GM12878 (cell line): ENCODE measurements around the gene MYO18B. TPM values are rescaled to one million over a fixed set of nuclear protein-coding genes. Genes with fewer than 3 reads are reported as not detected.

Experiments
- ATAC-seq: fragments of 200-7000 bp; cut with Tn5 transposase; 3 replicates; pipeline ENCODE4 v1.9.1; 2020; ENCODE audit warnings: mild to moderate bottlenecking, moderate library complexity
- BruUV-seq: library from RNA; stranded (reverse); fragments of 400-500 nt; replicated peaks from 2 replicates; lab custom pipeline; 2021; lab: Mats Ljungman, UMichigan
- CTCF ChIA-PET: fragments of 300-600 bp; sonication (Branson Sonifier 250); formaldehyde crosslinking; extraction: SDS; loops from one replicate; lab custom pipeline; 2021; ENCODE audit warnings: inconsistent platforms; lab: Yijun Ruan, JAX
- POLR2A ChIA-PET: fragments of 350-600 bp; formaldehyde crosslinking; extraction: SDS; loops from one replicate; lab custom pipeline; 2021; ENCODE audit warnings: inconsistent platforms; lab: Charles Lee
- RAD21 ChIA-PET: fragments of 300-600 bp; sonication (Branson Sonifier 250); formaldehyde crosslinking; loops from one replicate; lab custom pipeline; 2023; ENCODE audit warnings: antibody characterized with exemption; ENCODE audit not compliant: unreplicated experiment; lab: Charles Lee
- SMC1A ChIA-PET: fragments of 300-600 bp; sonication (Branson Sonifier 250); formaldehyde crosslinking; loops from one replicate; lab custom pipeline; 2023; ENCODE audit not compliant: unreplicated experiment, uncharacterized antibody; lab: Charles Lee
- DNase-seq: peaks from one replicate; pipeline ENCODE4 v3.0.0-alpha.2; 2011; ENCODE audit warnings: low read depth, low spot score
- FAIRE-seq: peaks from 3 replicates; lab custom pipeline; 2011; peaks lifted over from hg19 to GRCh38; lab: Jason Lieb, UNC
- H2AFZ ChIP-seq: 2 replicates; pipeline ENCODE4 v1.6.0; 2011; ENCODE audit warnings: low read depth, low read length, control low read depth; ENCODE audit not compliant: control insufficient read depth
- H3K27ac ChIP-seq: 2 replicates; pipeline ENCODE4 v1.5.1; 2011; ENCODE audit warnings: control low read depth; ENCODE audit not compliant: control insufficient read depth, insufficient read depth
- H3K27me3 ChIP-seq, 2 experiments: replicated peaks in 1 of 2; 2 replicates each; pipeline versions ENCODE4 v1.6.0 to v1.6.1; 2011; ENCODE audit warnings: low read length in 1 of 2; ENCODE audit not compliant: control insufficient read depth in 2 of 2, insufficient read depth in 2 of 2
- H3K36me3 ChIP-seq, 2 experiments: 2 replicates each; pipeline ENCODE4 v1.5.1; 2011; ENCODE audit warnings: low read length in 1 of 2; ENCODE audit not compliant: control insufficient read depth in 2 of 2, insufficient read depth in 2 of 2
- H3K4me1 ChIP-seq: 2 replicates; pipeline ENCODE4 v1.6.1; 2011; ENCODE audit warnings: mild to moderate bottlenecking, low read length, moderate library complexity, mixed read lengths; ENCODE audit not compliant: control insufficient read depth, insufficient read depth
- H3K4me2 ChIP-seq: 2 replicates; pipeline ENCODE4 v1.6.0; 2011; ENCODE audit warnings: control low read depth; ENCODE audit not compliant: control insufficient read depth, insufficient read depth
- H3K4me3 ChIP-seq: fragments of 200-600 bp; sonication (generic); 2 replicates; pipeline ENCODE4 v1.5.1; 2016
- H3K79me2 ChIP-seq: 2 replicates; pipeline ENCODE4 v1.6.0; 2011; ENCODE audit warnings: low read length; ENCODE audit not compliant: control insufficient read depth, insufficient read depth
- H3K9ac ChIP-seq: 2 replicates; pipeline ENCODE4 v1.8.0; 2011; ENCODE audit warnings: low read length, control low read depth, mixed read lengths; ENCODE audit not compliant: control insufficient read depth, insufficient read depth
- H3K9me3 ChIP-seq: replicated peaks from 3 replicates; pipeline ENCODE4 v1.5.1; 2011; ENCODE audit warnings: mild to moderate bottlenecking, low read length; ENCODE audit not compliant: control insufficient read depth, insufficient read depth
- H4K20me1 ChIP-seq: 2 replicates; pipeline ENCODE4 v1.6.0; 2011; ENCODE audit not compliant: control insufficient read depth, insufficient read depth
- CREB1 ChIP-seq: IDR thresholded peaks from 2 replicates; pipeline ENCODE4 v1.6.1; 2012; ENCODE audit warnings: low read depth, mild to moderate bottlenecking, inconsistent platforms
- EZH2 ChIP-seq: IDR thresholded peaks from 2 replicates; pipeline ENCODE4 v1.6.1; 2012; ENCODE audit warnings: low read depth, mild to moderate bottlenecking, control low read depth, inconsistent platforms, low read length, borderline replicate concordance; ENCODE audit not compliant: control insufficient read depth
- NFIC ChIP-seq: IDR thresholded peaks from 2 replicates; pipeline ENCODE4 v1.6.1; 2012; ENCODE audit warnings: low read depth, mild to moderate bottlenecking, inconsistent platforms, low read length, moderate library complexity
- NFYB ChIP-seq: IDR thresholded peaks from 2 replicates; pipeline ENCODE4 v1.6.1; 2011; ENCODE audit warnings: low read depth, mild to moderate bottlenecking, low read length, improper control_type of control experiment, moderate library complexity; ENCODE audit not compliant: insufficient read depth
- NR2F1 ChIP-seq: fragments of 450-650 bp; conservative IDR thresholded peaks from 2 replicates; pipeline ENCODE4 v1.6.1; 2017; ENCODE audit warnings: mild to moderate bottlenecking
- POLR2AphosphoS2 ChIP-seq: IDR thresholded peaks from 2 replicates; pipeline ENCODE4 v1.6.1; 2011; ENCODE audit warnings: low read depth, mild to moderate bottlenecking, low read length, improper control_type of control experiment, moderate library complexity
- SIN3A ChIP-seq: IDR thresholded peaks from 2 replicates; pipeline ENCODE4 v1.6.1; 2012; ENCODE audit warnings: low read depth, low read length, improper control_type of control experiment
- SMAD1 ChIP-seq: fragments of 450-650 bp; IDR thresholded peaks from 2 replicates; pipeline ENCODE4 v1.6.1; 2018; ENCODE audit warnings: mild to moderate bottlenecking, low read depth; ENCODE audit not compliant: partially characterized antibody
- SMARCA5 ChIP-seq: fragments of 450-650 bp; IDR thresholded peaks from 2 replicates; pipeline ENCODE4 v1.6.1; 2017; ENCODE audit warnings: mild to moderate bottlenecking
- TCF7 ChIP-seq: IDR thresholded peaks from 2 replicates; pipeline ENCODE4 v1.6.1; 2014; ENCODE audit warnings: antibody characterized with exemption, borderline replicate concordance
- WGBS: methylation state at CpG from one replicate; pipeline ENCODE4 v1.1.6; 2016; ENCODE audit warnings: low lambda C conversion rate; ENCODE audit not compliant: insufficient replicate concordance, insufficient coverage; ENCODE audit errors: missing lambda C conversion rate; 5-methylcytosine and 5-hydroxymethylcytosine counted together
- in situ Hi-C: fragments of 300-500 bp; cut with MboI; formaldehyde crosslinking; loops from 9 replicates; pipeline ENCODE4 v1.14.3; 2018; ENCODE audit warnings: mixed read lengths
- intact Hi-C: fragments of 100-400 bp; cut with micrococcal nuclease; formaldehyde crosslinking; loops from one replicate; pipeline ENCODE4 v1.14.2; 2022; ENCODE audit not compliant: unreplicated experiment
- polyA plus RNA-seq, 11 experiments: library from polyadenylated mRNA; depleted of rRNA in 4 of 11; unstranded in 6 of 11; stranded (reverse) in 5 of 11; fragments of >200 nt; fragmentation: Nextera tagmentation in 4 of 11; fragmentation: Illumina TruSeq in 1 of 11; extraction: Ambion mirVana in 4 of 11; extraction: Trizol in 1 of 11; gene quantifications; 1 replicate in 1 of 11; 2 replicates in 10 of 11; pipeline versions ENCODE4 v1.2.1 to v1.2.3, GENCODE V29; 2011 to 2016; ENCODE audit warnings: inconsistent platforms in 2 of 11, missing spikeins in 2 of 11, low read depth in 1 of 11
- total RNA-seq, 4 experiments: library from RNA; depleted of rRNA in 3 of 4; stranded (reverse); fragments of >200 nt in 3 of 4; fragmentation: Illumina TruSeq in 1 of 4; extraction: Trizol in 1 of 4; gene quantifications; 2 replicates each; pipeline versions ENCODE4 v1.2.1 to v1.2.3, GENCODE V29; 2013 to 2021
- TF ChIP-seq, protein P1 (sequence below): fragments of 150-350 bp; IDR thresholded peaks from 2 replicates; pipeline ENCODE4 v1.6.1; 2016; ENCODE audit warnings: low read depth, low read length
- TF ChIP-seq, protein P2 (sequence below): IDR thresholded peaks from 2 replicates; pipeline ENCODE4 v1.6.1; 2011; ENCODE audit warnings: low read depth, mild to moderate bottlenecking, low read length, moderate library complexity, borderline replicate concordance; ENCODE audit errors: extremely low read depth
- TF ChIP-seq, protein P3 (sequence below): IDR thresholded peaks from 2 replicates; pipeline ENCODE4 v1.6.1; 2012; ENCODE audit warnings: improper control_type of control experiment, low read depth, low read length; ENCODE audit not compliant: insufficient replicate concordance

MYO18B gene
- total and polyA plus RNA-seq, 10 of the 15 experiments (the other 5 are each of a cell fraction or from before 2014, with no cell fraction given), result 0.05 to 2.1 (median 0.51) TPM; not detected in 1

DNA sequence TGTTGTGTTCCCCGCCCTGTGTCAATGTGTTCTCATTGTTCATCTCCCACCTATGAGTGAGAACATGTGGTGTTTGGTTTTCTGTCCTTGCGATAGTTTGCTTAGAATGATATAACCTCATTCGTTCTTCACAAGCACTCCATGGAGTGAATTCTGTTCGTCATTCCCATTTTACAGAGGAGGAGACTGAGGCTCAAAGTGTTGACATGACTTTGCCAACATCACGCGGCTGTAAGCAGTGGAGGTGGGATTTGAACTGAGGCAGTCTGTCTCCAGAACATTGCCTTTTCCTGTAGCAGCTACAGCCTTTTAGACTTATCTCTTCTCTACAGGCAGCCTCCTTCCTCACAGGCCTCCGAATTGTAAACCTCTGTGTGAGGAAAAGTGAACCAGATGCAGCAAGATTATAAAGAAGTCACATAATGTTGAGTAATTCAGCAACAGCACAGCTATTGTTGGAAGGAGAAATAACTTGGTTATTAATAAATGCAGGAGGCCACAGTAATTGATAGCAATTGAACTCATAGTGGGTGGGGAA is 74.6 kb downstream of the MYO18B start:
- no peaks in the 10 kb centered on the region for H3K4me1 ChIP-seq
- ChIA-PET RAD21 (no interaction called here), CTCF (no interaction called here), SMC1A (interaction anchor here (0.6 kb wide), 1 partner anchor 20 kb away, joined by 3 read pairs; no protein-coding TSS in a partner anchor), POLR2A (no interaction called here)
- no peak for FAIRE-seq
- no peak overlapping the region for H2AFZ ChIP-seq
- no peaks in the 10 kb centered on the region for H3K36me3 ChIP-seq
- H4K20me1 ChIP-seq, result no peaks in the 10 kb centered on the region
- no peaks in the 10 kb centered on the region; the same call in 2 of the 3 replicates for H3K9me3 ChIP-seq
- no peaks in the 10 kb centered on the region for H3K79me2 ChIP-seq
- WGBS, result 45% methylated on average over 7 of the region's 7 CpGs
- in situ Hi-C loops (no loop called here), intact Hi-C loops (no loop called here)
- no peak overlapping the region for H3K27ac ChIP-seq
- H3K27me3 ChIP-seq, result peaks cover 0 to 2% of the 10 kb centered on the region in 2 experiments; a peak in 2 of 4 replicates
- no peak overlapping the region for H3K9ac ChIP-seq
- no peak for ATAC-seq
- no peak overlapping the region for H3K4me2 ChIP-seq
- DNase-seq, result no peak
- BruUV-seq, result no TSS peak
- H3K4me3 ChIP-seq, result no peak overlapping the region
- TF ChIP-seq SMARCA5 (no peak), TCF7 (no peak), NR2F1 (no peak), EZH2 (no peak), NFIC (no peak), CREB1 (no peak), POLR2AphosphoS2 (no peak), NFYB (no peak), SIN3A (no peak), SMAD1 (no peak)
- TF ChIP-seq, protein P1, sequence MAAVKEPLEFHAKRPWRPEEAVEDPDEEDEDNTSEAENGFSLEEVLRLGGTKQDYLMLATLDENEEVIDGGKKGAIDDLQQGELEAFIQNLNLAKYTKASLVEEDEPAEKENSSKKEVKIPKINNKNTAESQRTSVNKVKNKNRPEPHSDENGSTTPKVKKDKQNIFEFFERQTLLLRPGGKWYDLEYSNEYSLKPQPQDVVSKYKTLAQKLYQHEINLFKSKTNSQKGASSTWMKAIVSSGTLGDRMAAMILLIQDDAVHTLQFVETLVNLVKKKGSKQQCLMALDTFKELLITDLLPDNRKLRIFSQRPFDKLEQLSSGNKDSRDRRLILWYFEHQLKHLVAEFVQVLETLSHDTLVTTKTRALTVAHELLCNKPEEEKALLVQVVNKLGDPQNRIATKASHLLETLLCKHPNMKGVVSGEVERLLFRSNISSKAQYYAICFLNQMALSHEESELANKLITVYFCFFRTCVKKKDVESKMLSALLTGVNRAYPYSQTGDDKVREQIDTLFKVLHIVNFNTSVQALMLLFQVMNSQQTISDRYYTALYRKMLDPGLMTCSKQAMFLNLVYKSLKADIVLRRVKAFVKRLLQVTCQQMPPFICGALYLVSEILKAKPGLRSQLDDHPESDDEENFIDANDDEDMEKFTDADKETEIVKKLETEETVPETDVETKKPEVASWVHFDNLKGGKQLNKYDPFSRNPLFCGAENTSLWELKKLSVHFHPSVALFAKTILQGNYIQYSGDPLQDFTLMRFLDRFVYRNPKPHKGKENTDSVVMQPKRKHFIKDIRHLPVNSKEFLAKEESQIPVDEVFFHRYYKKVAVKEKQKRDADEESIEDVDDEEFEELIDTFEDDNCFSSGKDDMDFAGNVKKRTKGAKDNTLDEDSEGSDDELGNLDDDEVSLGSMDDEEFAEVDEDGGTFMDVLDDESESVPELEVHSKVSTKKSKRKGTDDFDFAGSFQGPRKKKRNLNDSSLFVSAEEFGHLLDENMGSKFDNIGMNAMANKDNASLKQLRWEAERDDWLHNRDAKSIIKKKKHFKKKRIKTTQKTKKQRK, result no peak
- TF ChIP-seq, protein P2, sequence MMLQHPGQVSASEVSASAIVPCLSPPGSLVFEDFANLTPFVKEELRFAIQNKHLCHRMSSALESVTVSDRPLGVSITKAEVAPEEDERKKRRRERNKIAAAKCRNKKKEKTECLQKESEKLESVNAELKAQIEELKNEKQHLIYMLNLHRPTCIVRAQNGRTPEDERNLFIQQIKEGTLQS, result no peak
- TF ChIP-seq, protein P3, sequence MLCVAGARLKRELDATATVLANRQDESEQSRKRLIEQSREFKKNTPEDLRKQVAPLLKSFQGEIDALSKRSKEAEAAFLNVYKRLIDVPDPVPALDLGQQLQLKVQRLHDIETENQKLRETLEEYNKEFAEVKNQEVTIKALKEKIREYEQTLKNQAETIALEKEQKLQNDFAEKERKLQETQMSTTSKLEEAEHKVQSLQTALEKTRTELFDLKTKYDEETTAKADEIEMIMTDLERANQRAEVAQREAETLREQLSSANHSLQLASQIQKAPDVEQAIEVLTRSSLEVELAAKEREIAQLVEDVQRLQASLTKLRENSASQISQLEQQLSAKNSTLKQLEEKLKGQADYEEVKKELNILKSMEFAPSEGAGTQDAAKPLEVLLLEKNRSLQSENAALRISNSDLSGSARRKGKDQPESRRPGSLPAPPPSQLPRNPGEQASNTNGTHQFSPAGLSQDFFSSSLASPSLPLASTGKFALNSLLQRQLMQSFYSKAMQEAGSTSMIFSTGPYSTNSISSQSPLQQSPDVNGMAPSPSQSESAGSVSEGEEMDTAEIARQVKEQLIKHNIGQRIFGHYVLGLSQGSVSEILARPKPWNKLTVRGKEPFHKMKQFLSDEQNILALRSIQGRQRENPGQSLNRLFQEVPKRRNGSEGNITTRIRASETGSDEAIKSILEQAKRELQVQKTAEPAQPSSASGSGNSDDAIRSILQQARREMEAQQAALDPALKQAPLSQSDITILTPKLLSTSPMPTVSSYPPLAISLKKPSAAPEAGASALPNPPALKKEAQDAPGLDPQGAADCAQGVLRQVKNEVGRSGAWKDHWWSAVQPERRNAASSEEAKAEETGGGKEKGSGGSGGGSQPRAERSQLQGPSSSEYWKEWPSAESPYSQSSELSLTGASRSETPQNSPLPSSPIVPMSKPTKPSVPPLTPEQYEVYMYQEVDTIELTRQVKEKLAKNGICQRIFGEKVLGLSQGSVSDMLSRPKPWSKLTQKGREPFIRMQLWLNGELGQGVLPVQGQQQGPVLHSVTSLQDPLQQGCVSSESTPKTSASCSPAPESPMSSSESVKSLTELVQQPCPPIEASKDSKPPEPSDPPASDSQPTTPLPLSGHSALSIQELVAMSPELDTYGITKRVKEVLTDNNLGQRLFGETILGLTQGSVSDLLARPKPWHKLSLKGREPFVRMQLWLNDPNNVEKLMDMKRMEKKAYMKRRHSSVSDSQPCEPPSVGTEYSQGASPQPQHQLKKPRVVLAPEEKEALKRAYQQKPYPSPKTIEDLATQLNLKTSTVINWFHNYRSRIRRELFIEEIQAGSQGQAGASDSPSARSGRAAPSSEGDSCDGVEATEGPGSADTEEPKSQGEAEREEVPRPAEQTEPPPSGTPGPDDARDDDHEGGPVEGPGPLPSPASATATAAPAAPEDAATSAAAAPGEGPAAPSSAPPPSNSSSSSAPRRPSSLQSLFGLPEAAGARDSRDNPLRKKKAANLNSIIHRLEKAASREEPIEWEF, result no peak
